Measurements from ENCODE around the gene MAML1.

Gene MAML1

GRCh38 chr5:179766726-179767455 is 34.3 kb downstream of the MAML1 start:
- TF ChIP-seq CTCF (IDR thresholded peaks at IDR 0.05; ENCODE audit: control extremely low read depth, extremely low read depth, low read depth, missing control alignments) = no peak
- ChIA-PET POLR2A (no interaction called here), CTCF (interaction anchor here (1.5 to 2.5 kb wide), 3 partner anchors 8 to 36 kb away, joined by 4 to 14 read pairs (median 10); no protein-coding TSS in a partner anchor)
- DNase-seq (ENCODE audit: extremely low spot score) = no peak

DNA sequence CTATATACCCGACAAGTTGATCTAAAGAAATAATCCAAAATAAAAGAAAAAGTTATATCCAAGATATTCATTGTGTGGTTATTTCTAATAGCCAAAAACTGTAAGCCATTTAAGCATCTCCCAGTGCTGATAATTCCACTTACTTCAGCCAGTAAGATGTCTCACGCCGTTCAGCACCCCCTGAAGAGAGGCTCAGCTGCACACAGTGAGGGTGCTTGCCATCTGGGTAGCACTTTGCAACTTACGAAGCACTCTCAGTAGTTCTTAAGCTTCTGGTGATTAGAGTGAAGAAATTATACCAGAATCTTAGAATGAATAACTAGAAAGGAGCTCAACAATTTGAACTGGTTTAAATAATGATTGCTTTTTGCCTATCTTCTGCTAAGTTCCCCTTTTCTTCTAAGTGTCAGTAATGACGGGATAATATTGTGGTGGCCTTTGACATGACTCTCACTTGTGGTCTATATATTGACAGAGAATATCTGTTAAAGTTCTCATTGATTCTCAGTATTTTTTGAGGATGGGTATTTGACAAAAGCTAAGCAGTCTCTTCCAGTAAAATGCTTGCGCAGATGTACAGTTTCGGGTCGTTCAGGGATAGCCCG is 35.0 kb downstream of the MAML1 start:
- TF ChIP-seq CTCF (IDR thresholded peaks at IDR 0.05; ENCODE audit: control extremely low read depth, extremely low read depth, low read depth, missing control alignments) = no peak
- POLR2A ChIA-PET = no interaction called here
- CTCF ChIA-PET = interaction anchor here (1.5 to 2.5 kb wide), 3 partner anchors 9 to 35 kb away, joined by 4 to 14 read pairs (median 10); no protein-coding TSS in a partner anchor
- DNase-seq (ENCODE audit: extremely low spot score) = no peak

DNA sequence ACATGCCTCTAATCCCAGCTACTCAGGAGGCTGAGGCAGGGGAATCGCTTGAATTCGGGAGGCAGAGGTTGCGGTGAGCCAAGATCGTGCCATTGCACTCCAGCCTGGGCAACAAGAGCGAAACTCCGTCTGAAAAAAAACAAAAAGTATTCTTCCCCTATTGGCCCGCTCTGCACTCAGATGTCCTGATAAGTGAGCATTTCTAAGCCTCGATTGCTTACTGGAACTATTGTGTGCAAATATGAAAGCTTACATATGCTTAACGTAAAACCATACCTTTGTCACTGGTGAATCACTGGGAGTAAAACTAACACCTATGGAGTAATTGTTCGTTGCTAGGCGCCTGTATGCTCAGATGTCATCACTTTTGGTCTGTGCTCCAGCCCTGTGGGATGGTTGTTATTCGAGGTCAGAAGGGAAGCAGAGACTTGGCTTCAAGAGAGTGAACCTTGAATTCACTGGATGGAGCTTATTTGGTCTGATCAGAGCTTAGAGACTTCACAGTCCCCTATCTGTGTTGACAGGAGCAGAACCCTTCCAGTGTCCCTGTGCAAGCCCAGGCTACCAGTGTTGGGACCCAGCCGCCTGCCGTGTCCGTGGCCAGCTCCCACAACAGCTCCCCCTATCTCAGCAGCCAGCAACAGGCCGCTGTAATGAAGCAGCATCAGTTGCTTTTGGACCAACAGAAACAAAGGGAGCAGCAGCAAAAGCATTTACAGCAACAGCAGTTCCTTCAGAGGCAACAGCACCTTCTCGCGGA is 35.9 kb downstream of the MAML1 start:
- TF ChIP-seq CTCF (IDR thresholded peaks at IDR 0.05; ENCODE audit: control extremely low read depth, extremely low read depth, low read depth, missing control alignments) = no peak
- no peak for DNase-seq (ENCODE audit: extremely low spot score)
- ChIA-PET POLR2A (no interaction called here), CTCF (interaction anchor here (1.5 to 2.5 kb wide), 4 partner anchors 9 to 34 kb away, joined by 4 to 14 read pairs (median 9); no protein-coding TSS in a partner anchor)

GRCh38 chr5:179769271-179769670 is 36.6 kb downstream of the MAML1 start:
- CTCF ChIA-PET = interaction anchor here (1.7 to 2.5 kb wide), 4 partner anchors 11 to 34 kb away, joined by 4 to 14 read pairs (median 9); partner anchors contain the start of gene LTC4S
- DNase-seq (ENCODE audit: extremely low spot score) = no peak

DNA sequence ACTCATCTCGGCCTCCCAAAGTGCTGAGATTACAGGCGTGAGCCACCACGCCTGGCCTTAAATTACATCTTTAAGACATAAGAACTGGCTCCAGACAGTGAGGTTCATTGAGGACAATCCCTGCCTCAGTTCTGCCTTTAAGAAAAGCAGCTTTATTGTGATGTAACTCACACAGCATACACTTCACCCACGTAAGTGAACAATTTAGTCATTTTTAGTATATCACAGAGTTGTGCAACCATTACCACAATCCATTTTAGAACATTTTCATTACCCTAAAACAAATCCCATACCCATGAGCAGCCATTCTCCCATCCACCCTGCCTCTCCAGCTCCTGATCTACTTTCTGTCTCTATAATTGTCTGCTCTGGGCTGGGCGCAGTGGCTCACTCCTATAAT is 37.2 kb downstream of the MAML1 start:
- CTCF ChIA-PET = interaction anchor here (1.7 to 2.0 kb wide), 2 partner anchors 11 to 24 kb away, joined by 4 to 8 read pairs; partner anchors contain the start of gene LTC4S
- no peak for TF ChIP-seq CTCF (IDR thresholded peaks at IDR 0.05; ENCODE audit: control extremely low read depth, extremely low read depth, low read depth, missing control alignments)
- DNase-seq (ENCODE audit: extremely low spot score) = no peak
- POLR2A ChIA-PET = no interaction called here

More at GRCh38 chr5:179769271-179769670, 36.6 kb downstream of the MAML1 start:
- POLR2A ChIA-PET = no interaction called here
- no peak for TF ChIP-seq CTCF (IDR thresholded peaks at IDR 0.05; ENCODE audit: control extremely low read depth, extremely low read depth, low read depth, missing control alignments)

DNA sequence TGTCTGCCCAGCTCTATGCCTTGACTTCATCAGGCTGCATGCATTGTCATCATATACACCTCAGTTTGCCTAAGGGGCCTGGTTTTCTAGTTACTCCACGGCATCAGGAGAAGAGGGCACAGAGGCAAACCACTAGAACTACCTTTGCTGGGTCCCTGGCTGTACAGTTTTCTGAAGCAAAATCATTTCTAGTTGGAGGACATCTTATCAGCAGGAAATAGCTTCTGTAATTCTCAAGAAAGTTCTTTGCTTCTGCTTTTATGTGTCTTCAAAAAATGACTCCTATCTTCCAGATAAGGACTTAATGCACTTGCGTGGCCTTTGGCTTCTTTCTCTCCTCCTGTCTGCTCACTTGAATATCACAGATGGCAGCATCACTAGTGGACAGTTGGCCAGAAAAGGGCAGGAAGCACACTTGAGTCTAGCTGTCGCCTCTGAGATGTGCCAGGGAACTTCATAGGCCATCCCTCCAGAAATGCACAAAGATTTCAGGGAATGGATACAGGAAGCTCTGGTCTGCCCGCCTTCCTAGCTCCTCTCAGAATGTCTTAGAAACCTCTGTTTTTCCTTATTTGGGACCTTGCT is 38.8 kb downstream of the MAML1 start:
- TF ChIP-seq CTCF (IDR thresholded peaks at IDR 0.05; ENCODE audit: control extremely low read depth, extremely low read depth, low read depth, missing control alignments) = no peak
- DNase-seq (ENCODE audit: extremely low spot score) = no peak
- POLR2A ChIA-PET = no interaction called here
- CTCF ChIA-PET = interaction anchor here (1.0 to 1.9 kb wide), 3 partner anchors 9 to 22 kb away, joined by 4 to 12 read pairs (median 6); partner anchors contain the start of gene LTC4S
